GM21723 (cell line): Measurements from ENCODE around the gene METTL25B.

ENCODE experiments used
- ATAC-seq: cut with Tn5 transposase; IDR thresholded peaks from one replicate; pipeline ENCODE4 v1.9.1; 2021; ENCODE audit warnings: mild to moderate bottlenecking, moderate library complexity; ENCODE audit not compliant: unreplicated experiment

Gene METTL25B

DNA sequence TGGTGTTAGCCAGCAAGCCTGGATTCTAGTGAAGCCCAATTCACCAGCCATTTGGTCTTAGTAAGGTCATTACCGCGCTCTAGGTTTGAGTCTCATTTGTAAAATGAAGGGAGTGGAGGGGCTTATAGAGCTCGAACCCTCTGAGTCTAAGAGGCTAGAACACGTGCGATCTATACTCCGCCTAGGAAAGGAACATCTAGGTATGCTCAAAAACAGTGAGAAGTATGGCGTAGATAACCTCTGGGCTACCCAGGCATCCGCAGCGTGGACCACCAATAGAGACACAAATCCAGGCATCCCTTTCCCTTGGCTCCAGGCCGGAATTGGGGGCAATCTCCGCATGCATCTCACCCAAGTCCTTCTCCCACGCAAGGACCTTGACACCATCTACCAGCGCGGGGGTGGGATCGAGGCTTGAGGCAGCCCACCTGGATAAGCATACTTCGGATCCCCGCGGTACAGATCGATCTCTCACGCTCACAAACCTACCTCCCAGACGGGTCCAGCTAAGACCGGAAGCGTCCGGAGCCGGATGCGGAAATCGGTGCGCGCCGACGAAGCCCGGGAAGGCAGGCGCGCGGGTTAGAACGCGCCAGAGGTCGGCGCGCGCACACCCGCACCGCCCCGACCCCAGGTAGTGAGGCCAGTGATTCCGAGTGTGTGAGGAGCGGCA is at the start of gene METTL25B:
METTL25B (plus strand) TSS at position 544 of the 673 bp plus-strand sequence. CDS start 636 bp downstream, outside the sequence.
- ATAC-seq = peak; percentile 66

DNA sequence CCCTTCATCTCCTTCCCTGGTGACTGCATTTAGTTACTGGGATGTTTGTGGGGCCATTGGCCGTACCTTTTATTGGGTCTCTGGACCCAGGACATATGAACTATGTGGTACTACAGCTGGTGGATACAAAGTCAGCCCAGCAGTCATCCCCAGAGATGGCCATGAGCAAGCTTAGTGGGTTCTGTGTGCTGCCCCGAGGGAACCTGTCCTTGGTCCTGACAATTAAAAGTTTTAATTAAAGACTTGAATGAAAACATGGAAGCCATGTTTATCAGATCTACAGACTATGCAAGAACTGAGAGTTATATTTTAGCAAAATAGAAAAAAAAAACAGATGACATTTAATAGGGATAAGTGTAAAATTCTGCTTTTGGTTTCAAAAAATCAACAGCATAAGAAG is 48.2 kb upstream of the METTL25B start:
- no peak for ATAC-seq

DNA sequence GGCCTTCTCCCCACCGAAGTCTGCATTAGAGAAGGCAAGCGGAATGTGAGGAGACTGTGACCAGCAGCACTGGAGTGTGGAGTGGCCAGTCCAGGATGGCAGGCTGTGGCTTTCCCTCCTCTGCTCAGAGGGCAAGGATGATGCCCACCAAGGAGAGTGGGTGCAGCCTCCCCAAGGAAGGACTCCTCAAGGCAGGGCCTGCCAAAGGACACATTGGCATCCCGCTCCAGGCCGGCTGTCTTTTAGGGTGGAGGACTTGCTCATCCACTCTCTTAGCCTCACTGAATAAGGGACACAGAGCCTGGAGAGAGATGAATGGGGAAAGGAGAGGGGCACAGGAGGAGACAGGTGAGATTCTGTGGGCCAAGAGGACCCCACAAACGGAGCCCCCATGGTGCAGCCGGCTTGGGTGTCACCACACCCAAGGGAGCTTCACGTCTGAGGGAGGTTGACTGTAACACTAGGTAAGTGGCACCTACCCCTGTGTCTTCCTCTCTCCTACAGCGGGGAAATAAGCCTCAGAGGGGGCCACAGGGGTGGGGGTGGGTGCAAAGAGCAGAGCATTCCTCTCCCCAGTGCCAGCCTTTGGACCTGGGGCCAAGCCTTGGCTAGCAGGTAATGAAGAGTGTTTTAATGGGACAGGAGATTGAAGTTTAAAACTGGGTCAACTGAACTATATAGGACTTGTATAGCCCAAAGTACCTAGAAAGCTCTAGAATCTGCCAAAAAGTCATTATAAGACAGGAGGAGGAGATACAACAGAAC is 46.9 kb upstream of the METTL25B start:
- no peak for ATAC-seq

DNA sequence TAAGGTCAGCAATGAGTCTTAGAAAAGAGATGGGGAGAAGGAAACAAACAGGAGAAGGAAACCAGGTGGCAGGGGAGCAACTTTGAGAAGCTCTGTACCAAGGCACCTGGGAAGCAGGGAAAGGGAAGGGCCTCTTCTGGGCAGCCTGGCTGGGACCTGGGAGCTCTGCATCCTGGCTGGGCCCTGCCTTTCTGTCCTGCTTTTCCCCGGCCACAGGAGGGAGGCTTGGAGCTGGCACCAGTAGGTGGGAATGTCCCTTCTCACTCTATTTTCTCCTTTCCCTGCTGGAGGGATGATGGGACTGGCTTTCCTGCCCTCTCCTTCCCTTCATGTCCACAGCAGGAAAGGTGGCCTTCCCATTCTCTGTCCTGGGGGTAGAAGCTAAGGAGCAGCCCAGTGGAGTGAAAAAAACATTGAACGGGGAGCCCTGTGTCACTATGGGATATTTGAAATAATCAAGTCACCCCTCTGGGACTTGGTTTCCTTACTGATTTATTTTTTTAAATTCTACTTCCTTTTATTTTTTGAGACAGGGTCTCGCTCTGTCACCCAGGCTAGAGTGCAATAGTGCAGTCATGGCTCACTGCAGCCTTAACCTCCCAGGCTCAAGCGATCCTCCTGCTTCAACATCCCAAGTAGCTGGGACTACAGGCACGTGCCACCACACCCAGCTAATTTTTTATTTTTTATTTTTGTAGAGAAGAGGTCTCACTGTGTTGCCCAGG is 45.9 kb upstream of the METTL25B start:
- no peak for ATAC-seq

DNA sequence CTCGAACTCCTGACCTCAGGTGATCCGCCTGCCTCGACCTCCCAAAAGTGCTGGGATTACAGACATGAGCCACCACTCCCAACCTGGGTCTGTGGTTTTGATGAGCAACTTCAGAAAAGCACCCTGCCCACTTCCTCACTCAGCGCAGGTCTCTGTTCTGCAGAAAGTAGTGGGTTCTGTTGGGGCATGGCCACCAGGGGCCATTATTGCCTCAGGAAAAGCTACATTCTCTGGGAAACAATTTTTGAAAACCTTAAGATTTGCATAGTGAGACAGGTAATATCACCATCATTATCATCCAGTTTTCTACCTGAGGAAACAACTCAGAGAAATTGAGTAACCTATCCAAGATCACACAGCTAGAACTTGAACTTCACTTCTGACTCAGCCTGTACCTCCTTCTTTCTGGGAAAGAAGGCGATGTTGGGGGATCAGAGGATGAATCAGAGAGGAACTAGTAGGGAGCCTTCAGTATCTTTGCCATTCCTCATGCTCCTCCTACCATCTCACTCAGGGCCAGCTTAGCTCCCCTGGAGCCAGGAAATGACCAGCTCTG is 44.0 kb upstream of the METTL25B start:
- no peak for ATAC-seq

DNA sequence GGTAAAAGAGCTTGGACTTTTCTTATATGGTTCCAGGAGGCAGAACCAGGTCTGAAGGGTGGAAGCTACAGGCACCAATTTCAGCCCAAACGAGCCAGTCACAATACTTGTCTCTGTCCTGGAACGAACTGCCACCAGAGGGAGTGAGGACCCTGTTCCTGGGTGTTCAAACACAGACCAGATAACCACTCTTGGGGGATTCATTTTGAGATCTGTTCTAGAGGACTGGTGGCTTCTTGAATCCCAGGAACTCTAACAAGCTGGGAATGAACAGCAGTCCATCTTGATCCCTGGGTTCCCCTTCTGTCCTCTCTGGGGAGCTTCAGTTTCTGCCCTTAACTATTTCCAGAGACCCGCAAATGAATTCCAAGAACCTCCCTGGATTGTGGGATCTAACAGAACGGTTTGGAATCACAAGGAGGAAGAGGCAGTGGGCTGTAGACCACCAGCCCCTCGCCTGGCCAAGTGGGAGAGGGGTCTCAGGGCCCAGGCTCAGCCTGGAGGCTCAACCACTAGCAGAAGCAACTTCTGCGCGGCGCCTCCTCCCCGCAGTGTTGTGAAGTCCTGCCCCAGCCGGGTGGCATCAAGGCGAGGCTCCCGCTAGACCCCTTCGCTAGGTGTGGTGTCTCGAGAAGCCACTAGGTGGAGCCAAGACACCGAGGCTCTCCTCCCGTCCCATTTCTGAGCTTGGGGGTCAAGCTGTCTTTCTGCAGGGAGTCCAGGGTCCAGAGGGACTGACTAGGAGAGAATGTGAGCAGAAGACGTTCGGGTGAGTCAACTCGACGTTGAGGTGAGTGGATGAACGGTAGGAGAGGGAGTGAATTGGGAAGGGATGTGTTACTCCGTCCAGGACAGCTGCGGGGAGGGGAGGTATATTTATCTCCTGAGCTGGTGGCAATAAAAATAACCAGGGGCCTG is 39.0 kb upstream of the METTL25B start:
- ATAC-seq = peak; percentile 62

DNA sequence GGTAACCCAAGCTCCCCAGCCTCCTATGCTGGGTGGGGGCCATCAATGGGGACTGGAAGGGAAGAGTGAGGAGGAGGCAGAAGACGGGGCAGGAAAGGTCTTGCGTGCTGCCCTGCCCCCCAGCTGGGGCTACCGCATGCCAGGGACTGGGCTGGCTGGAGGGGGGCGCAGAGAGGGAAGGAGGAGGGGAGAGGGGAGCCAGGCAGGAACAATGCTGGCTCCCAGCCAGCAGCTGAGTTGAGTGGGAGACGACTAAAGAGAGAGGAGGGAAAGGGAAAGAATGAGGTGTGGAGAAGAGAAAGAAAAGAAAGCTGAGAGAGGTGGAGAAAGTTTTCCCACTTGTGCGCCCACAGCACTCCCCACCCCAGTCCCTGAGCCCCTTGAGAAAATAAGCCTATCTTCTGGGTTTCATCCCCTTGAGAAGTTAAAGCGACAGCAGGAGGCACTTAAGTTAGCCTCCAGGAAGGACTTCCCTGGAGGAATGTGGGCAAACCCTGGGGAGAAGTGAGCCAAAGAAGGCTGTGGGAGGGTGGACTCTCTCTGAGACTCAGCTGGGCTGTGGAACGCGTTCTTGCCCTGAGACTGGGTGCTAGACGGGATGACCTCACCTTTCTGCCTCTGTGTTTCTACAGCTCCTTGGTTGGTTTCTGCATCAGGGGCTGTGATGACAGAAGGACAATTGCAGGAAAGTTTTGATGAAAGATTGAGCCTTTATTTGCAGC is 38.2 kb upstream of the METTL25B start:
- ATAC-seq = no peak

DNA sequence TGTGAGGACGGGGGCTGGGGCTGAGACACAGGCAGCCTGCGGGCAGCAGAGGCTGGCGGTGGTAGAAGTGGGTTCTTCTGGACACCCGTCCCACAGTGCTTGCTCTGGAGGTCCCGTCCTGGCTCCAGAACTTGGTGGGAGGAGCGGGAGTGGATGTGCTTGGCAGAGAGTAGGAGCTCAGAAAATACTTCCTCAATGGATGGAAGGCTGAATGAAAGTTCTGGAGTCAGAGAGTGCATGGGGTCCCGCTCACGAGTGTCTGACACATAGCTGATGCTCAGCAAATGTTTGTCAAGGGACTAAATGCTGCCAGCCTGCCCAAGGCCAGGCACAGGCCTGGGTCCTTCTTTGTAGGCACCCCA is 37.6 kb upstream of the METTL25B start:
- no peak for ATAC-seq

DNA sequence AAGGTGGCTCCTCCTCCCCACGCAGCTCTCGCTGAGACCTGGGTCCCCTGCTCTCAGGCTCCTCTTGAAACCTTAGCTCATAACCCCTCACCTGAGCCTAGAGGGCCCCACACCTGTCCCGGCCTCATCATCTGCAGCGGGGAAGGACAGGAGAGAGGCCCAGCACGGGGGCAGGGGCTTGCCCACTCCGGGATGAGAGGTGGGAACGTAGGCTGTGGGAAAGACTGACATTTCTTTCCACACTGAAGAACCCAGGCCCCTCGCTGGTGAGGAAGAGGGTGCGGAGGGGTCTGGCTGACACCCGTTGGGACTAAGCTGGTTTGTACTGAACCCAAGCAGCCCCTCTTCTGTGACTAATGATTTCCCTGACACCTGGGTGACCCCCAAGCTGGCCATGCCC is 37.1 kb upstream of the METTL25B start:
- ATAC-seq = no peak

DNA sequence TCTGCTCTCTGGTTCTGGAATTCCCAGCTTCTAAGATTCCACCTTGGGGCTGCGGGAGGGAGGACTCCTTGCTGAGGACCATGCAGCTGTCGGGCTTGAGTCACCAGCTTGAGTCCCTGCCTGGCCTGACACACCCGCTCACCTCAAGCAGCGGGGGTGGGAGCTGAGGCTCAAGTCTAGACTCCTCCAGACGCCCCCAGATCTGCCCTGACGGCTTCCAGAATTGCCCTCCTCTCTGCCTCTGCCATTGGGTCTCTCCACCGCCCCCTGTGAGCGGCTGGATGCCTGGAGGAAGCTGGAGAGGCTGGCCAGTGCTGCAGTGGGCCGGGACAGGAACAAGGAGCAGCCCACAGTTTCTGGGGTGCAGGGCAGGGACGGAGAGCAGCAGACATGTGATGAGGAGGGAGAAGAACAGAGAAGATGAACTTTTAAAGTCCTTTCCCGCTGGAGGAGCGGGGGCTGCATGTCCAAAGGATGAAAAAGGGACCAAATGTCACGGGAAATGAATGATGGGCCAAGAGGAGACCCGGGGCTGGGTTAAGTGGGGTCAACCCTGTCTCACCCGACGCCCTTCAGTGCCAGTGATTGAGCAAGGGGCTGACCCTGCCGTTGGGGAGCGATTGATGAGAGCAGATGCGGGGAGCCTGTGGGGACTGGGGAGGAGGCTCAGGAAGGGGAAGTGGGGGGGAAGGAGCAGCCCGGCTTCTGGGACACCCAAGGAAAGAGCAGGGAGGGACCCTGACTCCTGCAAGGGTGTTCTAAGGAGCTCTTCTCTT is 36.4 kb upstream of the METTL25B start:
- ATAC-seq = no peak

DNA sequence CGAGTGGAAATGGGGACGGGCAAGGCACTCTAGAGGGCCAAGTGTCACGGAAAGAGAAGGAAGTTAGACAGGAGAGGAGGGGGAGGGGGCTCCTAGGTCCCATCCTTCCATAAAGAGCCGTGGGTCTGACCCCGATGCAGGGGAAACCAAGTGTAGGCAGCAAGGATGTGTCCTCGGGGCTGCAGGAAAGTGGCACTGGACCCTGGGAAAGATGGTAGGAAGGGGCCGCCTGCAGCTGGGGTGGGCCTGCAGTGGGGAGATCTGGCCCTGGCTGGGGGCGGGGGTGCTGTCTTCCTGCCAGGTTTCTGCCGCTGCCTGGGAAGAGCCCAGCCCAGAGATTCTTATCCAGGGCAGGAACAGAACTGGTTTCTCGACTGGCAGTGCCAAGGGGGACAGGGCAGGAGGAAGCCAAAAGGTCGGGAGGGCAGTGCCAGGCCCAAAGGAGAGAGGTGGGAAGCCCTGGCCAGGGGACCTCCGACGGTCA is 35.8 kb upstream of the METTL25B start:
- ATAC-seq = no peak

DNA sequence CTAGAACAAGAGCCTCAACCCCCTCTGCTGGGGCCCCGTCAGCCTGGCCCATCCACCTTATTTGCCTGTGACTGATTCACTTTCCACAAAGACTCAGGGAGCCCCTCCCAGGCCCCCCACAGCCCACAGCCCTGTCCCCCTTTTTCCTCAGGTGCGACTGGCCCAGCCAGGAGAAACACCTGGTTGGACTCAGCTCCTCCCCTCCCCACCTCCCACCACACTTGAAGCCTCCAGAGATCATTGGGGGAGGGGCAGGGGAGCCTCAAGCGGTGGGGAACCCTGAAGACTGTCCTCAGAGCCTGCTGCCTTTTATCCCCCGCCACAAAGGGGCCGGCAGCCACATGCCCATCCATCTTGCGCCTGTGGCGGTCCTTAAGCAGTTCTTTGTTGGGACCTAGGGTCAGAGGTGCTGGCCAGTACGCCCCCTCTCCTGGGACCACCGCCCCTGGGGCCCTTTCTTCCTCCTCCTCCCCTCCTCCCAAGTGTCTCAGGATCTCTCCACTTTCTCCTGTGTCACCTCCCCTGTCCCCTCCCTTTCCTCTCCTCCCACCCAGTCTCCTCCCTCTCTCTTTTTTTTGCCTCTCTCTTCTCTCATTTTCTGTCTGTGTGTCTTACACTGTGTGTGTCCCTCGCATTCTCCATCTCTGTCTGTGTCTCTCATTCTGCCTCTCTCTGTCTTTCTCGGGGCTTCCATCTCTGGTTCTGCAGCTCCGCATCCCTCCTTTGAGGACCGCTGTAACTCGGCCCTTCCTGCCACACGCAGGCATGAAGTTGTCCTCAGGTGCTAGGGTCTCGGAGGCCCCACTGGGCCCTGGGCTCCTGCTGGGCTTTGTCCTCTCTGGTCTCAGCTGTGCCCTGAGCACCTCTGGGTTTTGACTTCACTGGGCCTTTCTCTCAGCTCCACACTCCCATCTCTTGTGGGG is 35.1 kb upstream of the METTL25B start:
- no peak for ATAC-seq

DNA sequence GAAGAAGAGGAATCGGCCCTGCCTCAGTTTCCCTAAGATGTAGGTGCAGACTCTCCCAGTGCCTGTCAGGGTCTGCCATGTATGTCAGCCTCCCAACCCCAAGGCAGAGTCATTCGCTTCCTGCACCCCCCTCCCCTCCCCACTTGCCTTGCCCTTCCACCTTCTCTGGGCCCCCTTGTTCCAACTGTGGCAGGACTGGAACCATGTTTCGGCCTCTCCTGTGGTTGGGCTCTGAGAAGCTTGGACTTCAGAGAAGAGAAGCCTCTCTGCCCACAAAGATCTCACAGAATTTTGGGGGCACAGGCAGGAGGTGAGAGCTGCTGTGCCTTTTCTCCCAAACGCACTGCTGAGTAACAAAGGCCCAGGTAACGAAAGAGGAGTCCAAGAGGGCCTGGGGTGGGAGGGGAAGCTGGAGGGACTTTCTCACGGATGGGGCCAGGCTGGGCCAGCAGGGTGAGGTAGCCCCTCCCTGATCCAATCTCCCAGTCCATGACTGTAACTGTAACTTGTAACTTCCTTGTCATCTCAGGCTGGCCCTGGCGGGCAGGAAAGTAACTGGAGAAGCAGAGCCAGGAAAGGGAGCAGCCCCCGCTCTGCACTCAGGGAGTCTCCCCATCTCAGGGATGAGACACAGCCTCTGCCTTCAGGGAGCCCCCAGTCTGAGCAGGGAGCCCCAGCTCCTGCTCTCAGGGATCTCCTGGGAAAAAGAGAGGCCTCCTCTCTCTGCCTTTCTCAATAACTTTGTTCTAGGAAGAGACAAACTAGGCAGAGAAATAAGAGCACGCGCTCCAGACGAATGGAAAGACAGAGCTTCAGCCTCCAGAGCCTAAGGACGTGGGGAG is 34.2 kb upstream of the METTL25B start:
- no peak for ATAC-seq

DNA sequence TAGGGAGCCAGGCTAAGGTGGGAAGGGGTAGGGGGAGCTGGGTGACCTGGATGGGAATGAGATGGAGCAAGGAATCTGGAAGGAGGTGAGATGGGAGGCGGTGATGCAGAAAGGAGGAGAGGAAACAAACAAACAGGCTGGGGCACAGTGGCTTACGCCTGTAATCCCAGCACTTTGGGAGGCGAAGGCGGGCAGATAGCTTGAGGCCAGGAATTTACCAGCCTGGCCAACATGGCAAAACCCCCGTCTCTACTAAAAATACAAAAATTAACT is 33.6 kb upstream of the METTL25B start:
- ATAC-seq = no peak

DNA sequence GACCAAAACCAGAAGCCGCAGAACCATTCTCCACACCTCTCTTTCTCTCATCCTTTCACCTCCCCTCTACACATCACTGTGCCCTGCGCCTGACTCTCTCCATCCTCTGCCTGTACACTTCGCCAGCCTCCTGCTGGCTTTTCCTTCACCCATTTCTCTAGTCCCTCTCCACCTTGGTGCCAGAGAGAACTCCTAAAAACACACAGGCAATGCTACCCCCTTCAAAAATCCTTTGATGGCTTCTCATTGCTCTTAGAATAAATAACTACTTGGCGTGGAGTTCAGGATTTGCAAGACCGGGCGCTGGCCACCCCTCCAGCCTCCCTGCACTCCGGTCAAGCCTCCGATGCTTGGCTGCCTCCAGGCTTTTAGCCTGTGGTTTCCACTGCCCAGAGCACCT is 31.5 kb upstream of the METTL25B start:
- ATAC-seq = no peak

DNA sequence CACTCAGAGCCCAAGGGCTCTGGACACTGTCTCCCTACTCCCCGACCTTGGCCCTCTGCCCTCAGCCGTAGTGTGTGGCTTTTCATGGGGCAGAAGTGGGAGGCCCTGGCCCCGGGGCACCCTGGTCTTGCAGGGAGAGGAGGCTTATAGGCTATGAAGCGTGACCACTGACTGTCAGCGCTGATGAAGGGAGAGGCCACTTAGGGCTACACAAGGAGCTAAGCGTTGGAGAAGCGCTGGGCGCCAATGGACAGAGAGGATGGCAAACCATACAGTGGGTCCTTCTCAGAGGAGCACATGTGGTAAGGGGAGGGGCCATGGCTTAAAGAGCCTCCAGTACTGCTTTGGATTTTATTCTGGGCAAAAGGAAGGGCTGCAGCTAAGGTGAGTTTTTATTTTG is 30.8 kb upstream of the METTL25B start:
- no peak for ATAC-seq

DNA sequence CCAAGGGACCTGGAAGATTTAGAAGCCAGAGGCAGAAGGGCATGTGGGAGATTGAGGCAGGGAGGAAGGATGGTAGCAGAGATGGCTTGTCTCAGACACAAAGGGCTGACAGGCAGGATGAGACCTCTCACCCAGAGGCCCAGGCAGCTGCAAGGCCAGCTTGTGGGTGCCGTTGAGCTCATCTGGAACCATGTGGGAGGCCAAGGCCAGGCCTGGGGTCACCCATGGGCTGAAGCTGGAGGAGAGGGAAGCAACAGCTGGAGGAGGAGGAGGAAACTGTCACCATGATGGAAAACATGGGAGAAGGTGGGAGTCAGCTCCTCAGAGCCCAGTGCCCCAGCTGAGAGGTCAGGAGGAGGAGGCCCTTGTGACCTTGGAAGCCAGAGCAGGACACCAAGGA is 29.3 kb upstream of the METTL25B start:
- no peak for ATAC-seq
